Measurements from ENCODE around the gene FMN2.
A peak's percentile ranks its signal among the peaks of the same experiment; 100 is the strongest.

Gene FMN2

GRCh38 chr1:240241278-240241677 lies 149.6 kb downstream of the FMN2 start:
- CTCF ChIA-PET = interaction anchor here (0.8 kb wide), 1 partner anchor 104 kb away, joined by 3 read pairs; no protein-coding TSS in a partner anchor
- POLR2A ChIA-PET = interaction anchor here (0.6 to 0.7 kb wide), 2 partner anchors 200 to 239 kb away, joined by 5 to 6 read pairs; no protein-coding TSS in a partner anchor
- no peak overlapping the region for H3K27ac ChIP-seq (ENCODE audit: extremely low read depth, low read depth, low read length)
- peaks cover 22% of the 10 kb centered on the region for H3K4me1 ChIP-seq (ENCODE audit: control insufficient read depth, insufficient read depth, low read length)
- no peak for TF ChIP-seq ZNF501 (tag by site-specific recombination; IDR thresholded peaks at IDR 0.05)
- no peak for TF ChIP-seq ZNF18 (tag by site-specific recombination; IDR thresholded peaks at IDR 0.05)
- TF ChIP-seq HOXD13 (CRISPR knock-in tag; IDR thresholded peaks at IDR 0.05; ENCODE audit: borderline replicate concordance) = no peak
- TF ChIP-seq ZNF513 (tag by site-specific recombination; IDR thresholded peaks at IDR 0.05) = no peak
- no peak for TF ChIP-seq ZNF202 (tag by site-specific recombination; IDR thresholded peaks at IDR 0.05; ENCODE audit: borderline replicate concordance)
- TF ChIP-seq ZNF341 (tag by site-specific recombination; IDR thresholded peaks at IDR 0.05; ENCODE audit: low read depth) = no peak
- TF ChIP-seq ZNF140 (tag by site-specific recombination; IDR thresholded peaks at IDR 0.05) = no peak
- TF ChIP-seq KLF7 (tag by site-specific recombination; IDR thresholded peaks at IDR 0.05; ENCODE audit: borderline replicate concordance) = no peak
- H3K4me3 ChIP-seq (ENCODE audit: low read depth, low read length) = no peak overlapping the region
- H3K36me3 ChIP-seq (ENCODE audit: control insufficient read depth in 2 of 2, insufficient read depth in 1 of 2, low read length in 2 of 2) = no peaks in the 10 kb centered on the region
- no peaks in the 10 kb centered on the region for H3K9me3 ChIP-seq (ENCODE audit: control insufficient read depth, insufficient read depth, low read depth, low read length)

- H3K4me3 ChIP-seq (ENCODE audit: low read depth, low read length) = no peak overlapping the region
- no peaks in the 10 kb centered on the region for H3K36me3 ChIP-seq (ENCODE audit: control insufficient read depth in 2 of 2, insufficient read depth in 1 of 2, low read length in 2 of 2)
- H3K27ac ChIP-seq (ENCODE audit: extremely low read depth, low read depth, low read length) = no peak overlapping the region
- peaks cover 16% of the 10 kb centered on the region for H3K4me1 ChIP-seq (ENCODE audit: control insufficient read depth, insufficient read depth, low read length)
- CTCF ChIA-PET = interaction anchor here (0.5 kb wide), 1 partner anchor 366 kb away, joined by 4 read pairs; no protein-coding TSS in a partner anchor
- H3K9me3 ChIP-seq (ENCODE audit: control insufficient read depth, insufficient read depth, low read depth, low read length) = no peaks in the 10 kb centered on the region
- POLR2A ChIA-PET = interaction anchor here (0.6 kb wide), 1 partner anchor 21 kb away, joined by 3 read pairs; no protein-coding TSS in a partner anchor
- TF ChIP-seq BCL11A (tag by site-specific recombination; IDR thresholded peaks at IDR 0.05; ENCODE audit: low read depth) (0 out of 2 replicates have a peak, but pooled peaks have one; percentile 31), KLF9 (tag by site-specific recombination; IDR thresholded peaks at IDR 0.05; ENCODE audit: low read depth) (no peak), ZXDB (tag by site-specific recombination; IDR thresholded peaks at IDR 0.05) (peak; percentile 61), ZNF146 (tag by site-specific recombination; IDR thresholded peaks at IDR 0.05) (no peak), GLI4 (tag by site-specific recombination; IDR thresholded peaks at IDR 0.05) (no peak), OSR2 (tag by site-specific recombination; IDR thresholded peaks at IDR 0.05) (peak; percentile 97), EGR2 (tag by site-specific recombination; IDR thresholded peaks at IDR 0.05; ENCODE audit: low read depth) (peak; percentile 45), ZNF24 (tag by site-specific recombination; IDR thresholded peaks at IDR 0.05) (0 out of 2 replicates have a peak, but pooled peaks have one; percentile 43), PRDM6 (tag by site-specific recombination; IDR thresholded peaks at IDR 0.05) (peak; percentile 66), PRDM1 (tag by site-specific recombination; IDR thresholded peaks at IDR 0.05) (peak; percentile 70), ZBTB17 (tag by site-specific recombination; IDR thresholded peaks at IDR 0.05) (peak; percentile 80), SCRT2 (tag by site-specific recombination; IDR thresholded peaks at IDR 0.05) (peak; percentile 76), GLIS1 (tag by site-specific recombination; IDR thresholded peaks at IDR 0.05) (peak; percentile 42), ZBTB11 (tag by site-specific recombination; conservative IDR thresholded peaks at IDR 0.05; ENCODE audit: low read depth) (no peak), ZNF704 (tag by site-specific recombination; IDR thresholded peaks at IDR 0.05) (no peak), ZNF341 (tag by site-specific recombination; IDR thresholded peaks at IDR 0.05; ENCODE audit: low read depth) (no peak), ZNF692 (tag by site-specific recombination; IDR thresholded peaks at IDR 0.05) (peak; percentile 69; the same call in 1 of the 2 replicates)
These were observed 151.0 kb downstream of the FMN2 start for GRCh38 chr1:240242601-240243144.
